Testis (tissue), 2 donors: ENCODE results near the gene CLMN.

Experiments used
- POLR2A ChIP-seq: fragments of 450-650 bp; IDR thresholded peaks from one replicate; pipeline ENCODE4 v1.6.1; 2017; ENCODE audit warnings: antibody characterized with exemption, mild to moderate bottlenecking, moderate library complexity
- TF ChIP-seq, protein P1 (sequence below), 3 experiments: fragments of 450-650 bp in 2 of 3; fragments of 200-600 bp in 1 of 3; sonication (generic) in 1 of 3; IDR thresholded peaks; one replicate each; pipeline ENCODE4 v1.5.1; 2016 to 2019; ENCODE audit warnings: antibody characterized with exemption in 3 of 3, mild to moderate bottlenecking in 2 of 3, moderate library complexity in 1 of 3

- TF ChIP-seq, protein P1, sequence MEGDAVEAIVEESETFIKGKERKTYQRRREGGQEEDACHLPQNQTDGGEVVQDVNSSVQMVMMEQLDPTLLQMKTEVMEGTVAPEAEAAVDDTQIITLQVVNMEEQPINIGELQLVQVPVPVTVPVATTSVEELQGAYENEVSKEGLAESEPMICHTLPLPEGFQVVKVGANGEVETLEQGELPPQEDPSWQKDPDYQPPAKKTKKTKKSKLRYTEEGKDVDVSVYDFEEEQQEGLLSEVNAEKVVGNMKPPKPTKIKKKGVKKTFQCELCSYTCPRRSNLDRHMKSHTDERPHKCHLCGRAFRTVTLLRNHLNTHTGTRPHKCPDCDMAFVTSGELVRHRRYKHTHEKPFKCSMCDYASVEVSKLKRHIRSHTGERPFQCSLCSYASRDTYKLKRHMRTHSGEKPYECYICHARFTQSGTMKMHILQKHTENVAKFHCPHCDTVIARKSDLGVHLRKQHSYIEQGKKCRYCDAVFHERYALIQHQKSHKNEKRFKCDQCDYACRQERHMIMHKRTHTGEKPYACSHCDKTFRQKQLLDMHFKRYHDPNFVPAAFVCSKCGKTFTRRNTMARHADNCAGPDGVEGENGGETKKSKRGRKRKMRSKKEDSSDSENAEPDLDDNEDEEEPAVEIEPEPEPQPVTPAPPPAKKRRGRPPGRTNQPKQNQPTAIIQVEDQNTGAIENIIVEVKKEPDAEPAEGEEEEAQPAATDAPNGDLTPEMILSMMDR (IDR thresholded peaks at IDR 0.05) = no peak
- no peak for TF ChIP-seq POLR2A
Observed at GRCh38 chr14:95362138-95362494, 42.4 kb upstream of the CLMN start.
